WERI-Rb-1 (cell line): Measurements from ENCODE around the gene ENGASE.

Source experiments
- DNase-seq: peaks from one replicate; pipeline ENCODE4 v3.0.0-alpha.2; 2020
- H3K27ac ChIP-seq: fragments of 250-450 bp; sonication (Bioruptor Pico); 2 replicates; pipeline ENCODE4 v1.5.1; 2020; ENCODE audit warnings: mild to moderate bottlenecking, moderate library complexity
- H3K27me3 ChIP-seq: fragments of 250-450 bp; sonication (Bioruptor Pico); 2 replicates; pipeline ENCODE4 v1.5.1; 2021; ENCODE audit warnings: mild to moderate bottlenecking, low read depth, moderate library complexity; ENCODE audit not compliant: insufficient read depth, severe bottlenecking
- H3K36me3 ChIP-seq: fragments of 250-450 bp; sonication (Bioruptor Pico); 2 replicates; pipeline ENCODE4 v1.5.1; 2020; ENCODE audit warnings: mild to moderate bottlenecking, moderate library complexity
- H3K4me3 ChIP-seq: 2 replicates; pipeline ENCODE4 v1.5.1; 2011; ENCODE audit warnings: low read depth, mild to moderate bottlenecking, control low read depth, low read length
- H3K9me3 ChIP-seq: fragments of 250-450 bp; sonication (Bioruptor Pico); 2 replicates; pipeline ENCODE4 v1.5.1; 2021; ENCODE audit warnings: mild to moderate bottlenecking, moderate library complexity; ENCODE audit not compliant: severe bottlenecking
- TF ChIP-seq, protein P1 (sequence below): IDR thresholded peaks from 2 replicates; pipeline ENCODE4 v1.5.1; 2011; ENCODE audit warnings: low read depth, mild to moderate bottlenecking, control low read depth, inconsistent platforms, low read length

ENGASE gene, protein sequence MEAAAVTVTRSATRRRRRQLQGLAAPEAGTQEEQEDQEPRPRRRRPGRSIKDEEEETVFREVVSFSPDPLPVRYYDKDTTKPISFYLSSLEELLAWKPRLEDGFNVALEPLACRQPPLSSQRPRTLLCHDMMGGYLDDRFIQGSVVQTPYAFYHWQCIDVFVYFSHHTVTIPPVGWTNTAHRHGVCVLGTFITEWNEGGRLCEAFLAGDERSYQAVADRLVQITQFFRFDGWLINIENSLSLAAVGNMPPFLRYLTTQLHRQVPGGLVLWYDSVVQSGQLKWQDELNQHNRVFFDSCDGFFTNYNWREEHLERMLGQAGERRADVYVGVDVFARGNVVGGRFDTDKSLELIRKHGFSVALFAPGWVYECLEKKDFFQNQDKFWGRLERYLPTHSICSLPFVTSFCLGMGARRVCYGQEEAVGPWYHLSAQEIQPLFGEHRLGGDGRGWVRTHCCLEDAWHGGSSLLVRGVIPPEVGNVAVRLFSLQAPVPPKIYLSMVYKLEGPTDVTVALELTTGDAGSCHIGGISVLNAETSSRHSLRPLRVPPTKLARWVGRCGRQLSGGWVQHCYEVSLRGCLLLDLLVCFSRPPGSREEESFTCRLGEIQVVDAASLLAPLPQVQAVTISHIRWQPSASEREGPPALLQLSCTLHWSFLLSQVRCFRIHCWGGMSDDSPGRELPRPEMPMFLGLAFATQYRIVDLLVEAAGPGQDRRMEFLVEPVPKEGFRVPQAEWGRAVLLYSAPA

DNA sequence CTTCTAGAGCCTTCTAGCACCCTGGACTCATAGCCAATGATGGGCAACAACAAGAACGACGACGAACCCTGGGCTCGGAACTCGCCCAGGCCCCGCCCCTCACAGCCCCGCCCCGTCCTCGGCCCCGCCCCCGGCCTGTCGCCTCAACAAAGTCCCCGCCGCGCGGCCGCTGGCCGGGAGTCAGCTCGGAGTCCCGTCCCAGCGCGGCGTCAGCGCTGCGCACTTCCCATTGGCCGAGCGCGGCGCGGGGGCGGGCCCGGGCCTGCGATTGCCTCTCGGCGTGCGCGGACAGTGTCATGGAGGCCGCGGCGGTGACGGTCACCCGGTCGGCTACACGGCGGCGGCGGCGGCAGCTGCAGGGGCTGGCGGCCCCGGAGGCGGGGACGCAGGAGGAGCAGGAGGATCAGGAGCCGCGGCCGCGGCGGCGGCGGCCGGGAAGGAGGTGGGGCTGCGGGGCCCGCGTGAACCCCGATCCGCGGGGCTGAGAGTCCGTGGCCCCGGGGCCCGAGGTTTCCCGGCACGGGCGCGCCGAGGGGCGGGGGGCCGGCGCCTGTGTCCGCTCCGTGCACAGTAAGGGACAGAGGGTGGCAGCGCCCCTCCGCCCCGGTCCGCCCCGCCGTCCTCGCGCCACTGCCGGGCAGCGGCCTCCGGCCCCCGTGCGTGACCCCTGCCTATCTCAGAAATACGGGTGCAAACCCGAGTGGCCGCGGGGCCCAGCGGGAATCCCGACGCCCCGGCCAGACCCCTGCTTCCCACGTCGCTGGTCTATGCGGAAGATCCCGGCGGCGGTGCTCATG lies at the start of gene ENGASE:
Gene ENGASE (plus strand): TSS at position 176 of the 797 bp plus-strand sequence. CDS start 121 bp downstream, at position 297.
- peak within 1 kb of the TSS; percentile 78 for H3K4me3 ChIP-seq
- TF ChIP-seq, protein P1, sequence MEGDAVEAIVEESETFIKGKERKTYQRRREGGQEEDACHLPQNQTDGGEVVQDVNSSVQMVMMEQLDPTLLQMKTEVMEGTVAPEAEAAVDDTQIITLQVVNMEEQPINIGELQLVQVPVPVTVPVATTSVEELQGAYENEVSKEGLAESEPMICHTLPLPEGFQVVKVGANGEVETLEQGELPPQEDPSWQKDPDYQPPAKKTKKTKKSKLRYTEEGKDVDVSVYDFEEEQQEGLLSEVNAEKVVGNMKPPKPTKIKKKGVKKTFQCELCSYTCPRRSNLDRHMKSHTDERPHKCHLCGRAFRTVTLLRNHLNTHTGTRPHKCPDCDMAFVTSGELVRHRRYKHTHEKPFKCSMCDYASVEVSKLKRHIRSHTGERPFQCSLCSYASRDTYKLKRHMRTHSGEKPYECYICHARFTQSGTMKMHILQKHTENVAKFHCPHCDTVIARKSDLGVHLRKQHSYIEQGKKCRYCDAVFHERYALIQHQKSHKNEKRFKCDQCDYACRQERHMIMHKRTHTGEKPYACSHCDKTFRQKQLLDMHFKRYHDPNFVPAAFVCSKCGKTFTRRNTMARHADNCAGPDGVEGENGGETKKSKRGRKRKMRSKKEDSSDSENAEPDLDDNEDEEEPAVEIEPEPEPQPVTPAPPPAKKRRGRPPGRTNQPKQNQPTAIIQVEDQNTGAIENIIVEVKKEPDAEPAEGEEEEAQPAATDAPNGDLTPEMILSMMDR = no peak
- DNase-seq = peak; percentile 97
- H3K27me3 ChIP-seq = no peaks in the 10 kb centered on the region
- H3K9me3 ChIP-seq = no peaks in the 10 kb centered on the region
- peaks cover 36% of the 10 kb centered on the region for H3K36me3 ChIP-seq
- peak within 1 kb of the TSS; percentile 78 for H3K27ac ChIP-seq

DNA sequence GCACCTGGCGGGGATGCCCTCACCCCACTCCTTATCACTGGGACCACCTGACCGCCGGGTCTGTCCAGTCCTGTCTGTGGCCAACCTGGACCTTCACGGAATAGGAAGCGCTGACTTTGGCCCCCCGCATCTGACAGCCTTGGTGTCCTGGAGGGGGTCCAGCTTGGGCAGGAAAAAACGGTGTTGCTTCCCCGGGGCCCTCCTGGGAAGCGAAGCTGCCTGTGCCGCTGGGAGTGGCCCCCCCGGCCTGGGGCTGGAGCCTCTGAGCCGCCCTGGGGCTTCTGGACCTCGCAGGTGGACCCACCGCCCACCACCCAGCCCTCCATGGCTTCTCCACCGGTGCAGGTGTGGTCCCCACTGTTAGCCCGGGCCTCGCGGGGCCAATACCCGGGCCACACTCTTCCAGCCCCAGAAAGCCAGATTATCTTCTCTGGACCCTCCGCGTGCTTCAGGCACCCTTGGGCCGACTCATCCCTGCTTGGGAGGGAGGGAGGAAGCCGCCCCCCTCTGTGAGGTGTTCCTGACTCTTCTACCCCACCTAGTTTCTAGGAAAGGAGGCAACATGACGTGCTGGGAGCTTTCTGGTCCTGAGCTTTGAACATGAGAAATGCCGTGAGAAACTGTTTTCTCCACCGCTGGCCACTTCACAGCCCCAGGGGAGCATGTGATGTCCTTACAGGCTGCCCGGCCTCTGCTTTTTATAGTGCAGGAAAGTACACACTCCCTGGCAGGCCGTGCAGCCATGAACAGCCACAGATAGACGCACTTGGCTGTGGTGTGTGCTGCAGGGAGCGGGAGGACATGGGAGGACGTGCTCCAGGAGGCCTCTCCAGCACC lies 49.5 kb upstream of the ENGASE start:
- Histone ChIP-seq H3K9me3 (no peaks in the 10 kb centered on the region), H3K27me3 (peaks cover 3% of the 10 kb centered on the region), H3K27ac (no peak overlapping the region), H3K4me3 (peak overlapping the region; percentile 74), H3K36me3 (no peaks in the 10 kb centered on the region)
- DNase-seq = no peak
- TF ChIP-seq, protein P1 = no peak

DNA sequence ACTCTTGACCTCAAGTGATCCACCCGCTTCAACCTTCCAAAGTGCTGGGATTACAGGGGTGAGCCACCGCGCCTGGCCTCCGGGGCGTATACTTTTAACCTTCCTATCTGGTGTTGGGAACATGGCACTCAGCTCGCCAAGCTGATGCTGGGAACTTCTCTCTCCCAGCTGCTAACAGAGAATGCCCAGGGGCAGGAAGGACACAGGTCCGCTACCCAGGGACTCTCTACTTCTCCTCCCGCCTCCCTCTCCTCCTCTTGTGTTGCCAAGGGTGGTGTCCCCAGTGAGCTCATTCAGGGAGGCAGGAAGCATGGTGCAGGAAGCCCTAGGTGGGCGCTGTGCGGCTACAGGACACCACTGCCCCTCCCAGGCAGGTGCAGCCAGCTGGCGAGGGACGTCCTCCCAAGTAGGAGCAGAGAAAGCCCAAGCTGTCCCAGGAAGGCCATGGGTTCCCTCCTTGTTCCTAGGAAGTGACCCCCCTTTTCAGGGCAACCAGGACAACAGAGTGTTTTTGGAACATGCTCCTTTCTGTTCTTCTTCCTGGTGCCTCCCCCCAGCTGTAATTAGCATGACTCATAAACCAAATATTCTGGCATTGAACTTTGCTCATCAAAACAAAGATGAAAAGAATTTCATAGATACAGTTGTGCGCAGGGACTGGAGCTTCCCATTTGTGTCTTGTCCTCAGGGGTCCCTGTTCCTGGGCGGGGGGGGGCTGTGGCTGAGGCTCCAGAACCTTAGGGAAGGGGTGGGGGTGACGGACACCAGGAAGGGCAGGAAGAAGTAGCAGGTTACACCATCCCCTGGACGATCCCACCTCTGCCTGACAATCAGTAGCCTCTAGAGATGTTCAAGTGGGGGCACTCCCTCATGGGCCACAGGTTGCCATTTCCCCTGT lies 48.0 kb upstream of the ENGASE start:
- H3K27ac ChIP-seq = no peak overlapping the region
- H3K36me3 ChIP-seq = no peaks in the 10 kb centered on the region
- H3K4me3 ChIP-seq = no peak overlapping the region
- DNase-seq = no peak
- no peaks in the 10 kb centered on the region for H3K9me3 ChIP-seq
- H3K27me3 ChIP-seq = peaks cover 3% of the 10 kb centered on the region
- TF ChIP-seq, protein P1 = no peak

DNA sequence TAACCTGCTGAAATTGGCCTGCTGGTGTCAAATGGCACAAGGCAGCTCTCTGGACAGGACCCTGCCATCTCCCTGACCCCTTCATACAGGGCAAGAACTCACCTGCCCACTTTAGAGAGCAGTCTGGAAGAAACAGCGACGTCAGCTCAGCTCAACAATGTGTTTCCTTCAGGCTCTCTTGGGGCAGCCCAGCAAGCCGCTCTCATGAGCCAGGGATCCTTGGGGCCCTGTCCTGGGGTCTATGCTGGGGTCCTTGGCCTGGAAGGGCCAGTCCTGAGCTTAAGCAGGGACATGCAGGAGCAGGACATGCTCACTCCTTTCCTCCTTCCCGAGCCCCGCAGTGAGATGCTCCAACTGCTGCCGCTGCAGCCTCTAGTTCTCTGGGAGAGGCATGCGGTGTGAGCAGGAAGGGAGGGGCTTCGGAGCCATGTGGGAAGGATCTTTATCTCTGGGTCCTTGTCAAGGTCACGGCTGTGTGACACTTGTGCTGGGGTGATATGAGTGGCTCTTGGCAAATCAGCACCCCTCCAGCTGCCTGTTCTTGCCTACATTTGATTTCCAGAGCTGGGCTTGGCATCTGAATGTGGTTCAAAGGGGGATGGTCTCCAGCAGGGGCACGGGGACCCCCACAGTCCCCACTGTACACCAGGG lies 47.2 kb upstream of the ENGASE start:
- no peaks in the 10 kb centered on the region for H3K9me3 ChIP-seq
- TF ChIP-seq, protein P1 = no peak
- peaks cover 3% of the 10 kb centered on the region for H3K27me3 ChIP-seq
- no peak overlapping the region for H3K27ac ChIP-seq
- DNase-seq = no peak
- H3K4me3 ChIP-seq = no peak overlapping the region
- no peaks in the 10 kb centered on the region for H3K36me3 ChIP-seq
